IPS-NIHi11 (cell line): ENCODE measurements around the gene FAS.

Experiments used
- DNase-seq: peaks from one replicate; pipeline ENCODE4 v3.0.0; 2012; ENCODE audit warnings: mixed read lengths, low spot score

Gene FAS

GRCh38 chr10:89037096-89037495 is 46.5 kb downstream of the FAS start:
- DNase-seq, result no peak

- no peak for DNase-seq
Observed at GRCh38 chr10:89042562-89042961, 52.0 kb downstream of the FAS start.

GRCh38 chr10:89043052-89043451 is 52.5 kb downstream of the FAS start:
- no peak for DNase-seq

- no peak for DNase-seq
Observed at GRCh38 chr10:89047397-89047796, 56.8 kb downstream of the FAS start.

- no peak for DNase-seq
Observed at GRCh38 chr10:89051593-89051992, 61.0 kb downstream of the FAS start.

GRCh38 chr10:89053555-89053954 is 63.0 kb downstream of the FAS start:
- DNase-seq, result no peak

- DNase-seq, result no peak
Observed at GRCh38 chr10:89055159-89055558, 64.6 kb downstream of the FAS start.

GRCh38 chr10:89062861-89063260 is 72.3 kb downstream of the FAS start:
- DNase-seq, result no peak

GRCh38 chr10:89063465-89063864 is 72.9 kb downstream of the FAS start:
- no peak for DNase-seq

- DNase-seq, result no peak
Observed at GRCh38 chr10:89064748-89065147, 74.2 kb downstream of the FAS start.
